ENCODE measurements around the gene TNFRSF25. TPM values are rescaled to one million over a fixed set of nuclear protein-coding genes. Genes with fewer than 3 reads are reported as not detected.

Gene TNFRSF25
- total RNA-seq, 1 experiment from 2014 or later, result 19.4 TPM

- TF ChIP-seq CTCF (conservative IDR thresholded peaks at IDR 0.05), result no peak
- Histone ChIP-seq H2BK5ac (ENCODE audit: insufficient read length, low read length) (no peak overlapping the region), H2BK20ac (ENCODE audit: low read depth, low read length, poor library complexity, severe bottlenecking) (no peak overlapping the region), H3K18ac (ENCODE audit: insufficient read length, low read depth, low read length) (no peak overlapping the region), H3K9ac (ENCODE audit: extremely low read depth, insufficient read length, low read length) (no peak overlapping the region), H4K5ac (ENCODE audit: insufficient read length, low read depth, low read length) (no peak overlapping the region), H2BK12ac (ENCODE audit: insufficient read length, low read depth, low read length) (no peak overlapping the region), H2BK120ac (ENCODE audit: low read depth, low read length, poor library complexity, severe bottlenecking) (no peak overlapping the region), H4K20me1 (ENCODE audit: control insufficient read depth, insufficient read depth, insufficient read length) (no peaks in the 10 kb centered on the region), H3K4me1 (ENCODE audit: insufficient read depth, low read length) (peaks cover 3% of the 10 kb centered on the region; the same call in 1 of the 2 replicates), H4K8ac (replicated peaks; ENCODE audit: insufficient read length, low read depth, low read length) (no peak overlapping the region), H4K91ac (ENCODE audit: insufficient read length, low read depth, low read length) (no peak overlapping the region), H3K14ac (ENCODE audit: insufficient read depth, low read length) (no peak overlapping the region), H3K56ac (ENCODE audit: insufficient read length, low read depth, low read length) (no peak overlapping the region), H3T11ph (ENCODE audit: low read length) (no peak overlapping the region), H2BK15ac (ENCODE audit: low read depth, low read length) (no peak overlapping the region), H3K27ac (ENCODE audit: insufficient read length, low read depth, low read length) (no peak overlapping the region), H3K23me2 (ENCODE audit: insufficient read length, low read depth, low read length, poor library complexity, severe bottlenecking) (peaks cover 7% of the 10 kb centered on the region), H3K79me1 (ENCODE audit: insufficient read depth, low read depth, low read length, poor library complexity, severe bottlenecking) (no peaks in the 10 kb centered on the region), H3K79me2 (ENCODE audit: insufficient read depth, low read length) (no peaks in the 10 kb centered on the region), H3K23ac (ENCODE audit: insufficient read length, low read depth, low read length) (no peak overlapping the region), H2AK5ac (ENCODE audit: insufficient read length, low read length) (no peak overlapping the region), H3K27me3 (ENCODE audit: insufficient read depth, low read length) (peaks cover 56% of the 10 kb centered on the region), H3K4ac (ENCODE audit: low read depth, low read length) (no peak overlapping the region), H3K9me3 (ENCODE audit: control insufficient read depth, low read depth, low read length) (no peaks in the 10 kb centered on the region), H2AFZ (ENCODE audit: low read length) (no peak overlapping the region), H3K4me2 (ENCODE audit: insufficient read depth, insufficient read length, low read length) (no peak overlapping the region)
- no peak overlapping the region for H3K27ac Mint-ChIP-seq
- no peaks in the 10 kb centered on the region for H3K36me3 Mint-ChIP-seq (ENCODE audit: insufficient read depth in 1 of 3, low read depth in 3 of 3)
- H3K4me3 Mint-ChIP-seq, result no peak overlapping the region
- no peaks in the 10 kb centered on the region; a peak in 1 of 5 replicates for H3K9me3 Mint-ChIP-seq
- DNase-seq, result no peak
- no CpG with 5 or more reads among the region's 5 CpGs for whole genome bisulfite sequencing (ENCODE audit: extremely low coverage, insufficient read length, low lambda C conversion rate)
- peaks cover 22 to 25% of the 10 kb centered on the region in 2 experiments for H3K4me1 Mint-ChIP-seq
- H3K27me3 Mint-ChIP-seq (ENCODE audit: low read depth), result peaks cover 97% of the 10 kb centered on the region
Observed at GRCh38 chr1:6416906-6417305, 49.1 kb downstream of the TNFRSF25 start.

All from H9 (cell line).